DMS153 (cell line): ENCODE results near the gene GTF2F2.

Source experiments
- DNase-seq: peaks from one replicate; lab custom pipeline; 2025; lab: John Stamatoyannopoulos, UW

GTF2F2 gene

GRCh38 chr13:45120967-45121831, 889 bp downstream of the GTF2F2 start:
- no peak for DNase-seq

GRCh38 chr13:45122941-45123340, 2.6 kb downstream of the GTF2F2 start:
- no peak for DNase-seq

GRCh38 chr13:45132369-45133064, 12.2 kb downstream of the GTF2F2 start:
- DNase-seq: no peak

- DNase-seq: no peak
Measured at GRCh38 chr13:45133396-45134118, 13.2 kb downstream of the GTF2F2 start.

GRCh38 chr13:45136741-45137504, 16.6 kb downstream of the GTF2F2 start:
- no peak for DNase-seq

GRCh38 chr13:45137526-45137925, 17.2 kb downstream of the GTF2F2 start:
- no peak for DNase-seq

GRCh38 chr13:45138282-45138681, 18.0 kb downstream of the GTF2F2 start:
- DNase-seq: no peak

- DNase-seq: no peak
Measured at GRCh38 chr13:45141369-45141768, 21.1 kb downstream of the GTF2F2 start.

GRCh38 chr13:45142440-45143345, 22.4 kb downstream of the GTF2F2 start:
- DNase-seq: no peak

GRCh38 chr13:45143346-45143751, 23.0 kb downstream of the GTF2F2 start:
- DNase-seq: no peak

GRCh38 chr13:45149964-45150363, 29.7 kb downstream of the GTF2F2 start:
- DNase-seq: no peak

- no peak for DNase-seq
Measured at GRCh38 chr13:45156565-45157361, 36.5 kb downstream of the GTF2F2 start.

- DNase-seq: no peak
Measured at GRCh38 chr13:45162194-45162593, 41.9 kb downstream of the GTF2F2 start.

GRCh38 chr13:45162821-45163220, 42.5 kb downstream of the GTF2F2 start:
- no peak for DNase-seq

GRCh38 chr13:45166858-45167257, 46.5 kb downstream of the GTF2F2 start:
- no peak for DNase-seq

- no peak for DNase-seq
Measured at GRCh38 chr13:45167611-45168554, 47.6 kb downstream of the GTF2F2 start.

GRCh38 chr13:45168555-45168930, 48.2 kb downstream of the GTF2F2 start:
- DNase-seq: no peak

- no peak for DNase-seq
Measured at GRCh38 chr13:45174478-45174877, 54.2 kb downstream of the GTF2F2 start.
